AG09309 (cell line): Measurements from ENCODE around the gene SETBP1.

ENCODE experiments used
- DNase-seq: peaks from one replicate; pipeline ENCODE4 v3.0.0-alpha.2; 2010; ENCODE audit warnings: low read depth
- H3K4me3 ChIP-seq: 2 replicates; pipeline ENCODE4 v1.5.1; 2011; ENCODE audit warnings: mild to moderate bottlenecking, low read depth, low read length, moderate library complexity; ENCODE audit not compliant: control insufficient read depth
- TF ChIP-seq, protein P1 (sequence below): IDR thresholded peaks from 2 replicates; pipeline ENCODE4 v1.5.1; 2011; ENCODE audit warnings: mild to moderate bottlenecking, low read depth, low read length, inconsistent platforms; ENCODE audit not compliant: insufficient read depth, control insufficient read depth; ENCODE audit errors: missing control alignments

Gene SETBP1

DNA sequence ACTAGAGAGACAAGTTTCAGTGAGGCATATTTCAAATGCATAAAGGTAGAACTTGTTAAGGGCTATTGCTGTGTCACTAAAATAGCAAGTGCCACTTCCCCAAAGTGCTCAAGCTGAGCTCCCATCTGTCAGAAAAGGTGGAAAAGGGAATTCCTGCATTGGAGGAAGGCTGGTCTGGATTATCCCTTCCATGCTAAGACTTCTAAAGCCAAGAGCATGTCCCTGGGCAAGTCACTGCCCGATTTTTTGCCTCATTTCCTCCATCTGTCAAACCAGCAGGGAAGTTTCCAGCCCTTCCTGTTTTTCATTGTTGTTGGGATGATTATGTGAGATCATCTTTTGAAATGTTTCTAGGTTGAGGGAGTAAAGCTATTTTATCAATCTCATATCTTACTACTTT is 175.5 kb downstream of the SETBP1 start:
- no peak overlapping the region for H3K4me3 ChIP-seq
- TF ChIP-seq, protein P1, sequence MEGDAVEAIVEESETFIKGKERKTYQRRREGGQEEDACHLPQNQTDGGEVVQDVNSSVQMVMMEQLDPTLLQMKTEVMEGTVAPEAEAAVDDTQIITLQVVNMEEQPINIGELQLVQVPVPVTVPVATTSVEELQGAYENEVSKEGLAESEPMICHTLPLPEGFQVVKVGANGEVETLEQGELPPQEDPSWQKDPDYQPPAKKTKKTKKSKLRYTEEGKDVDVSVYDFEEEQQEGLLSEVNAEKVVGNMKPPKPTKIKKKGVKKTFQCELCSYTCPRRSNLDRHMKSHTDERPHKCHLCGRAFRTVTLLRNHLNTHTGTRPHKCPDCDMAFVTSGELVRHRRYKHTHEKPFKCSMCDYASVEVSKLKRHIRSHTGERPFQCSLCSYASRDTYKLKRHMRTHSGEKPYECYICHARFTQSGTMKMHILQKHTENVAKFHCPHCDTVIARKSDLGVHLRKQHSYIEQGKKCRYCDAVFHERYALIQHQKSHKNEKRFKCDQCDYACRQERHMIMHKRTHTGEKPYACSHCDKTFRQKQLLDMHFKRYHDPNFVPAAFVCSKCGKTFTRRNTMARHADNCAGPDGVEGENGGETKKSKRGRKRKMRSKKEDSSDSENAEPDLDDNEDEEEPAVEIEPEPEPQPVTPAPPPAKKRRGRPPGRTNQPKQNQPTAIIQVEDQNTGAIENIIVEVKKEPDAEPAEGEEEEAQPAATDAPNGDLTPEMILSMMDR: no peak
- no peak for DNase-seq

- TF ChIP-seq, protein P1: no peak
- H3K4me3 ChIP-seq: no peak overlapping the region
These were observed 176.4 kb downstream of the SETBP1 start for GRCh38 chr18:44857081-44857480.

GRCh38 chr18:44857744-44858491 is 177.2 kb downstream of the SETBP1 start:
- no peak overlapping the region for H3K4me3 ChIP-seq
- no peak for DNase-seq
- TF ChIP-seq, protein P1: no peak

More at GRCh38 chr18:44857081-44857480, 176.4 kb downstream of the SETBP1 start:
- no peak for DNase-seq

DNA sequence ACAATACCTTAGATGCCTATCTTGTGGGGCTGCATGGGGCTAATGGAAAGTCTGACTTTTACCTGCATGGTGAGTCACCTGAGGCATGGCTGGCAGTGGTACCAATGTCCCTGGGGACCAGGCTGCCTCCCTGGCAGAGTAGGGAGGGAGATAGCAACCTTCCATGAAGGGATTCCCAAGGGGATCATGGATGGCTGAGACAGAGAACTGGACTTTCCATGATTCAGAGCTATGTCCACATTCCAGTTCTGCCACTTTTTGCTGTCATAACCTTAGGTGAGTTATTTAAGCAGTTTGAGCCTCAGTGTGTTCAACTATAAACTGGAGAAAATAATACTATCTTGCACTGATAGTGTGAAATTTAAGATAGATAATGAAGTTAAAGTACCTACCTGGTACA is 178.6 kb downstream of the SETBP1 start:
- TF ChIP-seq, protein P1: no peak
- DNase-seq: no peak
- no peak overlapping the region for H3K4me3 ChIP-seq

- TF ChIP-seq, protein P1: no peak
- H3K4me3 ChIP-seq: no peak overlapping the region
- no peak for DNase-seq
These were observed 179.2 kb downstream of the SETBP1 start for GRCh38 chr18:44859751-44860439.

DNA sequence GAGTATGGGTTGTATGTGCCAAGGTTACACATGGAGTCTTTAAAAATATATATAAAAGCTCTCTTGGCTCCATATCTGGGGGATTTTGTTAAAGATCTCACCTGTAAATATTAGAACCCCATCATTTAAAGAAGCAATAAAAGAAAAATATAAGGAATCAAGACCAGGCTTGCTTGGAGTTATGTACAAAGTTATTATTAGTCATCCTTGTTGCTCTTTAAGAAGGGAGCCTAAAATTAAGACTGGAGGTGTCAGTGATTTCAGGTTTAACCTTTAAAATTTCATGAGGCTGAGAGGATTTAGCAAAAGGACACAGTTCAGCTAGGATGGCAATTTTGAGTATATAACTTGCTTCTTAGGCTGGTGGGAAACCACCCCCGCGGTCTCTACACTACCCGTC is 181.4 kb downstream of the SETBP1 start:
- no peak for DNase-seq
- TF ChIP-seq, protein P1: no peak
- H3K4me3 ChIP-seq: no peak overlapping the region
